Cardiac fibroblast (primary cell): Measurements from ENCODE around the gene PPM1L.

Experiments used
- DNase-seq, 2 donors: peaks; one replicate each; pipeline versions ENCODE4 v3.0.0 to v3.0.0-alpha.2; 2010; ENCODE audit warnings: low read depth in 2 of 2
- H3K4me3 ChIP-seq, 2 donors: replicated peaks in 1 of 2; 1 replicate in 1 of 2; 2 replicates in 1 of 2; pipeline ENCODE4 v1.5.1; 2011; ENCODE audit warnings: low read depth in 2 of 2, low read length in 2 of 2, mild to moderate bottlenecking in 2 of 2, moderate library complexity in 1 of 2
- TF ChIP-seq, protein P1 (sequence below): IDR thresholded peaks from one replicate; pipeline ENCODE4 v1.5.1; 2011; ENCODE audit warnings: low read depth, mild to moderate bottlenecking, low read length, inconsistent platforms

The PPM1L gene

DNA sequence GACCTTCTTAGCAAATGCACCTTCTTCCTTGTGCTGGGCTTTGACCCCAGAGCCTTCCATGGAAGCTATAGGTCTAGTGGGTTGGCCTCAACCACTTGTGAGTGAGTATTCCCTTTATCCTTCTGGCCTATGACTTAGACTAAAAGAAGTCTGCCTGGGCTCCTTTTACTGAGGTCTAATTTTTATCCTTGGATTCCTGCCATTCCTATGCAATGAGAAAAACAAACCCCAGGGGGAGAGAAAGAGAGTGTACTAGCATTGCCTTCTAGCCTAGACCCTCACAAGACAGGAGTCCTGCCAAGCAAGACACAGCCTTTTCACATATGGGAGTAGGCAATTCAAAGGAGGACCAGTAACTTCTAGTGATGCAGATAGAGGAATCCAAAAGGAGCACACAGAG lies 155.4 kb downstream of the PPM1L start:
- TF ChIP-seq, protein P1, sequence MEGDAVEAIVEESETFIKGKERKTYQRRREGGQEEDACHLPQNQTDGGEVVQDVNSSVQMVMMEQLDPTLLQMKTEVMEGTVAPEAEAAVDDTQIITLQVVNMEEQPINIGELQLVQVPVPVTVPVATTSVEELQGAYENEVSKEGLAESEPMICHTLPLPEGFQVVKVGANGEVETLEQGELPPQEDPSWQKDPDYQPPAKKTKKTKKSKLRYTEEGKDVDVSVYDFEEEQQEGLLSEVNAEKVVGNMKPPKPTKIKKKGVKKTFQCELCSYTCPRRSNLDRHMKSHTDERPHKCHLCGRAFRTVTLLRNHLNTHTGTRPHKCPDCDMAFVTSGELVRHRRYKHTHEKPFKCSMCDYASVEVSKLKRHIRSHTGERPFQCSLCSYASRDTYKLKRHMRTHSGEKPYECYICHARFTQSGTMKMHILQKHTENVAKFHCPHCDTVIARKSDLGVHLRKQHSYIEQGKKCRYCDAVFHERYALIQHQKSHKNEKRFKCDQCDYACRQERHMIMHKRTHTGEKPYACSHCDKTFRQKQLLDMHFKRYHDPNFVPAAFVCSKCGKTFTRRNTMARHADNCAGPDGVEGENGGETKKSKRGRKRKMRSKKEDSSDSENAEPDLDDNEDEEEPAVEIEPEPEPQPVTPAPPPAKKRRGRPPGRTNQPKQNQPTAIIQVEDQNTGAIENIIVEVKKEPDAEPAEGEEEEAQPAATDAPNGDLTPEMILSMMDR = no peak
- no peak overlapping the region for H3K4me3 ChIP-seq
- no peak for DNase-seq

DNA sequence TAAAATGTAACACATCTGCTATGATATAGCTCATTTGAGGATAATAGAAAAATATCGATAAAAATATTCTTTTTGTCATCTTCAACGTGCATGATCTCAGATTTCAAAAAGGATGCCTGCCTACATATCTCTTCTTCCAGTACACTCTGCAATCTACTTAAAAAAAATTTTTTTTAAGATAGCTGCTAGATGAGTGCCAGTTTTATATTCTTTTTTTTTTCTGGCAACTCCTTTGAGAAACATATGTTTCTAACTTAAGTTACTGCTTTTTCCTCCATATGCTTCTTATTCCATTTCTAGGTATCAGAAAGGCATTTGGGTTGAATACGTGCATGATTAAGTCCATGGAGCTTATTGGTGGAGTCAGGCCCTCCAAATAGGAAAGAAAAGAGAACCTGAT lies 160.4 kb downstream of the PPM1L start:
- no peak for DNase-seq
- TF ChIP-seq, protein P1 = no peak
- no peak overlapping the region for H3K4me3 ChIP-seq

DNA sequence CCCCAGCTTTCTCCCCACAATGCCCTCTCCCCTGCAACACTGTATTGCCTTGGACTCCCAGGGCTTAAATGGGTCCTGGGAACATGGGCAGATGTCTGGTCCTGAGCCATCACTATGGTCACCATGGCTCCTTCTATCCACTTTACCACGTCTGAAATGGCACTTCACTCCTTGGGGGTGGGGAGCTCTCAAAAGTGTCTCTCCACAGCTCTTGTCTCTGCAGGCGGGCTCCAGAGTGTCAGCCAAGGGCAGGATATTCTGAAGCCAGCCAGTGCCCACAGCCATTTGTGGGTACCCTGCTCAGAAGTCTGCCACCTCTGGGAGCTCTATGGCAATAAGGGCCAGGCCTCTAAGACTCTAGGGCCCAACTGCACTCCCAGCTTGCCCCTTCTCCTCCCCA lies 163.9 kb downstream of the PPM1L start:
- H3K4me3 ChIP-seq = no peak overlapping the region
- TF ChIP-seq, protein P1 = no peak

DNA sequence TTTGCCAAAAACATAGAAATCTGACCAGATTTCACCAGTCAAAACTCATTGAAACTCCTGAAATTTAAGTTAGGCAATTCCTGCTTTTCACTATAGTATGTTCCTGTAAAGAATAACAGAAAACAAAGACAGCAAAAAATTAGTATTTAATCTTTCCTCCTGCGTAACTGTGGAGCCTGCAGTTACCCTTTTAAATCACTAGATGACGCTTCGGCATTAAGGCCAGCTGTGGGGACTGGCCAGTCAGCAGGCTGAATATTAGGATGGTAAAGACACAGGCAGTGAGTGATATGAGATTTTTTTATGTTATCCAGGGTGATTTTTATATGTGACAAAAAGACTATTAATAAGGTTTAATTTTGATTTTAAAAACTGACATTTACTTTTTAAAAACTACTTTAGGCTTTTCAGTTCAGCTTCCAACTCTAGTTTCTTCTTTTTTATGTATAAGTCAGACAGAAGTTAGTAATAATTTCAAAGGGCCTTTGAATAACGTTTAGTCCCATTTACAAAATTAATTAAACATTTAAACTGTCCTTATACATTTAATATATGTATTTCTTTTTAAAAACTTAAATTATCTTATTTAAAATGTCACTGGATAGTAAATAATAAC lies 165.1 kb downstream of the PPM1L start:
- DNase-seq = peak; percentile 64 to 72
- TF ChIP-seq, protein P1 = peak; percentile 92

More for the DNA sequence above, 163.9 kb downstream of the PPM1L start:
- no peak for DNase-seq

DNA sequence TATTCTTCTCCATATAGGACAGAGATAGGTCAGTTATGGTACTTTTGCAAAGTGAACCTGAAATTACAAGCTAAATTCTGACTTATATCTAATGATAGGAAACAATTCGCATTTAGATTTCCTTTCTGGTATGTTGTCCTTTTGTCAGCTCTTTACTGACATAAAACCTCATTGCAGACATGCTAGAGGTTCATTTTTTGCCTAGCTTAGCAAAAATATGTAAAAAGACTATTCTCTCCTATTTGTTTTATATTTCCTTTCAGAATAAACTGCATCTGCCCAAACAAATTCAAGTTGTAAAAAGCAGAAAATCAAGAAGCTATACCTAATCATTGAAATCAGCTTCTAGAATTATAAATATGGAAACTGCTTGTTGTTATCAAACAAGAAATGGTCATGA lies 168.7 kb downstream of the PPM1L start:
- H3K4me3 ChIP-seq = no peak overlapping the region
- DNase-seq = no peak
- TF ChIP-seq, protein P1 = no peak

More for the DNA sequence above, 165.1 kb downstream of the PPM1L start:
- H3K4me3 ChIP-seq = no peak overlapping the region

DNA sequence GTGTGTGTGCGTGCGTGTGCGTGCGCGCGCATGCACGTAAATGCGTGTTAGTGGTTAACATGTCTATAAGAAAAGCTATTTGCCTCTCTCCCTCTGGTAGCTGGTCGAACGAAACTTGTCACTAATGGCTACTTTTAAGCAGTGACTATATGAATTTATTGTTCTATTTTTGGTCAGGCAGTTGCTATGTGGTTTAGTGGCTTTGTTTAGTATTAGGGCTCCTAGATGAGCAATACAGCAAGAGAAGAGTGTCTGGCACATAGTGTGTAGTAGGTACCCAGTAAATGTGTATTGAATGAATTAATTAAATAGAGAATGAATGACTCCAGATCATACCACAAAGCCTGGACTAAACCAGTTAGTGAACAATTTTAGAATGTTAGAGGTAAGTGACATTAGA lies 171.6 kb downstream of the PPM1L start:
- TF ChIP-seq, protein P1 = no peak
- H3K4me3 ChIP-seq = no peak overlapping the region
- DNase-seq = no peak
